SK-N-SH (cell line): ENCODE data around the gene NOP16. TPM values are rescaled to one million over a fixed set of nuclear protein-coding genes. Genes with fewer than 3 reads are reported as not detected.

Experiments used
- CTCF ChIA-PET: fragments of 300-600, 350-600 bp; formaldehyde crosslinking; extraction: SDS; loops from one replicate; lab custom pipeline; 2021; lab: Yijun Ruan, JAX
- POLR2A ChIA-PET: fragments of 350-600 bp; sonication (Branson Sonifier 250); formaldehyde crosslinking; extraction: SDS; loops from one replicate; lab custom pipeline; 2020; ENCODE audit warnings: antibody characterized with exemption, inconsistent platforms; lab: Yijun Ruan, JAX
- DNase-seq: peaks from one replicate; pipeline ENCODE4 v3.0.0; 2012
- H2AFZ ChIP-seq: fragments of 200-600 bp; sonication (generic); 2 replicates; pipeline ENCODE4 v1.8.1; 2016; ENCODE audit warnings: antibody characterized with exemption, mild to moderate bottlenecking, low read depth
- H3F3A ChIP-seq: fragments of 200-600 bp; sonication (generic); replicated peaks from 2 replicates; pipeline ENCODE3; 2016; ENCODE audit warnings: antibody characterized with exemption, mild to moderate bottlenecking; ENCODE audit not compliant: insufficient read depth
- H3K27ac ChIP-seq, 2 experiments: fragments of 200-500 bp in 1 of 2; fragments of 200-600 bp in 1 of 2; sonication (Bioruptor generic) in 1 of 2; sonication (generic), shearing (Covaris generic) in 1 of 2; 2 replicates each; pipeline versions ENCODE4 v1.5.1 to v1.6.1; 2014 to 2016; ENCODE audit warnings: low read depth in 2 of 2, inconsistent platforms in 1 of 2, low read length in 1 of 2, mild to moderate bottlenecking in 1 of 2, mixed read lengths in 1 of 2
- H3K27me3 ChIP-seq: fragments of 200-600 bp; sonication (generic), shearing (Covaris generic); 2 replicates; pipeline ENCODE4 v1.6.1; 2016; ENCODE audit warnings: mixed run types; ENCODE audit not compliant: insufficient read depth
- H3K36me3 ChIP-seq, 2 experiments: fragments of 200-500 bp in 1 of 2; fragments of 200-600 bp in 1 of 2; sonication (Bioruptor generic) in 1 of 2; sonication (generic) in 1 of 2; replicated peaks in 1 of 2; 2 replicates each; pipeline versions ENCODE3 to v1.5.1; 2014 to 2016; ENCODE audit warnings: low read length in 1 of 2, mild to moderate bottlenecking in 1 of 2; ENCODE audit not compliant: insufficient read depth in 2 of 2, control insufficient read depth in 1 of 2
- H3K4me1 ChIP-seq, 2 experiments: fragments of 200-500 bp in 1 of 2; fragments of 200-600 bp in 1 of 2; sonication (Bioruptor generic) in 1 of 2; sonication (generic), shearing (Covaris generic) in 1 of 2; 2 replicates each; pipeline versions ENCODE4 v1.5.1 to v1.6.1; 2014 to 2016; ENCODE audit warnings: low read depth in 1 of 2, low read length in 1 of 2, mixed run types in 1 of 2; ENCODE audit not compliant: insufficient read depth in 2 of 2, control insufficient read depth in 1 of 2
- H3K4me2 ChIP-seq: fragments of 200-600 bp; sonication (generic), shearing (Covaris generic); 2 replicates; pipeline ENCODE4 v1.6.1; 2017; ENCODE audit warnings: mixed run types
- H3K4me3 ChIP-seq, 2 experiments: fragments of 200-500 bp in 1 of 2; fragments of 200-600 bp in 1 of 2; sonication (Bioruptor generic) in 1 of 2; sonication (generic), shearing (Covaris generic) in 1 of 2; 2 replicates each; pipeline versions ENCODE4 v1.5.1 to v1.8.1; 2014 to 2016; ENCODE audit warnings: low read depth in 2 of 2, inconsistent platforms in 1 of 2, low read length in 1 of 2, mild to moderate bottlenecking in 1 of 2, mixed read lengths in 1 of 2, moderate library complexity in 1 of 2
- H3K79me2 ChIP-seq: fragments of 200-600 bp; sonication (generic); 2 replicates; pipeline ENCODE4 v1.8.1; 2017; ENCODE audit warnings: mild to moderate bottlenecking; ENCODE audit not compliant: insufficient read depth
- H3K9ac ChIP-seq: fragments of 200-600 bp; sonication (generic); 2 replicates; pipeline ENCODE4 v1.6.1; 2017; ENCODE audit warnings: mixed run types
- H3K9me2 ChIP-seq: fragments of 200-600 bp; sonication (generic); 2 replicates; pipeline ENCODE4 v1.6.1; 2017; ENCODE audit warnings: mixed run types
- H3K9me3 ChIP-seq: fragments of 200-600 bp; sonication (generic); 2 replicates; pipeline ENCODE4 v1.6.1; 2017; ENCODE audit warnings: mixed run types, mild to moderate bottlenecking, moderate library complexity
- H4K20me1 ChIP-seq: fragments of 200-600 bp; sonication (generic); 2 replicates; pipeline ENCODE4 v1.6.1; 2017; ENCODE audit warnings: mild to moderate bottlenecking, mixed run types; ENCODE audit not compliant: insufficient read depth
- CHD2 ChIP-seq: fragments of 150-350 bp; IDR thresholded peaks from 2 replicates; pipeline ENCODE4 v1.6.1; 2018; ENCODE audit warnings: low read length; ENCODE audit not compliant: partially characterized antibody
- POLR2AphosphoS5 ChIP-seq: IDR thresholded peaks from 2 replicates; pipeline ENCODE4 v1.6.1; 2012; ENCODE audit warnings: low read depth, low read length
- YY1 ChIP-seq: IDR thresholded peaks from 2 replicates; pipeline ENCODE4 v1.4.0; 2012; ENCODE audit warnings: low read depth, mild to moderate bottlenecking
- polyA plus RNA-seq, 3 experiments: library from polyadenylated mRNA; depleted of rRNA; stranded (reverse); fragments of >200 nt; gene quantifications; 2 replicates each; pipeline ENCODE4 v1.2.3, GENCODE V29; 2012
- small RNA-seq, 7 experiments: library from RNA; depleted of rRNA; stranded (forward); fragments of <200 nt; gene quantifications; one replicate each; pipeline ENCODE3, GENCODE V24; 2012
- TF ChIP-seq, protein P1 (sequence below): IDR thresholded peaks from 2 replicates; pipeline ENCODE4 v1.4.0; 2012; ENCODE audit warnings: low read depth, borderline replicate concordance
- TF ChIP-seq, protein P2 (sequence below): IDR thresholded peaks from 2 replicates; pipeline ENCODE4 v1.4.0; 2012; ENCODE audit warnings: low read depth, borderline replicate concordance

The NOP16 gene
- polyA plus RNA-seq, 1 of the 3 experiments (the other 2 are of a cell fraction) = 158 TPM

DNA sequence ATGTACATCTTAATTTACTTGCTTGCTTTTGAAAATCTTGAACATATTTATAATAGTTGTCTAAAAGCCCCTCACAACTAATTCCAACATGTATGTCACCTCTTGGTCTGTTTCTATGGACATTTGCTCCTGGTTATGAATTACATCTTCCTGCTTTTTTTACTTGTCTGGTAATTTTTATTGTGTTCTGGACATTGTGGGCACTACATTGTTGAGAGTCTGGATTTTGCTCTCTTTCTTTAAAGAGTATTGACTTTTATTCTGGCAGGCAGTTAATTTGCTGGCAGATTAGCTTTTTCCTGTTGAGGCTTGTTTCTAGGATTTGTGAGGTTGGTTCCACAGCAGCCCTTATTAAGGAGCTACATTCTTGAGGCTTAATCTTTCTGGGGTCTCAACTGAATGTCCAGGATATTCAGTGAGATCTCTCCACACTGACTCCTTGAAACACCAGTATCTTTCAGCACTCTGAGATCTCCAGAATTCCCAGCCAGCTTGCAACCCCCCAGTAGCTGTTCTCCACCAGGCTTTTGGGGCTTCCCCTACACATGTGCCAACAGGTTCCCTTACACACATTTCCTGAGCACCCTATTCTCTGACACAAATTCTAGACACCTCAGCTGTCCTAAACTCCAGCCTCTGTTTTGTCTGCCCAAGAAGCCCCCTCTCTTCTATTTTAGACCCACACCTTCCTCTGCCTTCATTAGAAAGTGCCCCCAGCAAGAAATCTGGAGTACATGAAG, 54.2 kb downstream of the NOP16 start:
- Histone ChIP-seq H3K27me3 (no peaks in the 10 kb centered on the region), H3K9me3 (no peaks in the 10 kb centered on the region), H3F3A (no peaks in the 10 kb centered on the region), H3K4me3 (no peak overlapping the region), H3K4me1 (no peaks in the 10 kb centered on the region), H3K36me3 (peaks cover 6 to 20% of the 10 kb centered on the region in 2 experiments), H3K9ac (no peak overlapping the region), H3K27ac (no peak overlapping the region)
- CTCF ChIA-PET = interaction anchor here (0.6 kb wide), 1 partner anchor 745 kb away, joined by 3 read pairs; no protein-coding TSS in a partner anchor
- POLR2A ChIA-PET = no interaction called here
- TF ChIP-seq YY1 (no peak), CHD2 (no peak), POLR2AphosphoS5 (no peak)
- TF ChIP-seq, protein P1, sequence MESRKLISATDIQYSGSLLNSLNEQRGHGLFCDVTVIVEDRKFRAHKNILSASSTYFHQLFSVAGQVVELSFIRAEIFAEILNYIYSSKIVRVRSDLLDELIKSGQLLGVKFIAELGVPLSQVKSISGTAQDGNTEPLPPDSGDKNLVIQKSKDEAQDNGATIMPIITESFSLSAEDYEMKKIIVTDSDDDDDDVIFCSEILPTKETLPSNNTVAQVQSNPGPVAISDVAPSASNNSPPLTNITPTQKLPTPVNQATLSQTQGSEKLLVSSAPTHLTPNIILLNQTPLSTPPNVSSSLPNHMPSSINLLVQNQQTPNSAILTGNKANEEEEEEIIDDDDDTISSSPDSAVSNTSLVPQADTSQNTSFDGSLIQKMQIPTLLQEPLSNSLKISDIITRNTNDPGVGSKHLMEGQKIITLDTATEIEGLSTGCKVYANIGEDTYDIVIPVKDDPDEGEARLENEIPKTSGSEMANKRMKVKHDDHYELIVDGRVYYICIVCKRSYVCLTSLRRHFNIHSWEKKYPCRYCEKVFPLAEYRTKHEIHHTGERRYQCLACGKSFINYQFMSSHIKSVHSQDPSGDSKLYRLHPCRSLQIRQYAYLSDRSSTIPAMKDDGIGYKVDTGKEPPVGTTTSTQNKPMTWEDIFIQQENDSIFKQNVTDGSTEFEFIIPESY = no peak
- TF ChIP-seq, protein P2, sequence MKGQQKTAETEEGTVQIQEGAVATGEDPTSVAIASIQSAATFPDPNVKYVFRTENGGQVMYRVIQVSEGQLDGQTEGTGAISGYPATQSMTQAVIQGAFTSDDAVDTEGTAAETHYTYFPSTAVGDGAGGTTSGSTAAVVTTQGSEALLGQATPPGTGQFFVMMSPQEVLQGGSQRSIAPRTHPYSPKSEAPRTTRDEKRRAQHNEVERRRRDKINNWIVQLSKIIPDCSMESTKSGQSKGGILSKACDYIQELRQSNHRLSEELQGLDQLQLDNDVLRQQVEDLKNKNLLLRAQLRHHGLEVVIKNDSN = no peak
- TF ChIP-seq, all 33 proteins: peak for 0
- H3K9me2 ChIP-seq = no peaks in the 10 kb centered on the region
- no peak overlapping the region for H3K4me2 ChIP-seq
- H3K79me2 ChIP-seq = no peaks in the 10 kb centered on the region
- DNase-seq = no peak
- H4K20me1 ChIP-seq = no peaks in the 10 kb centered on the region
- H2AFZ ChIP-seq = no peak overlapping the region

Small RNA genes lying within 50 kb of the gene (small RNA-seq; reads per million reads assigned to genes)
- gene MIR1271 = 3.7 to 12.7 (median 5.2) reads per million in 7 experiments

Other genes starting within 250 kb of the NOP16 start
- 9.6 and 12.4 TPM in 2 replicates for gene SIMC1, start 150.2 kb downstream of the NOP16 start, polyA plus RNA-seq (2012; rRNA removed)
- gene KIAA1191, start 26.8 kb downstream of the NOP16 start, polyA plus RNA-seq (2012; rRNA removed) = 100 and 127 TPM in 2 replicates
- 4.6 and 7.8 TPM in 2 replicates for gene ARL10, start 23.1 kb downstream of the NOP16 start, polyA plus RNA-seq (2012; rRNA removed)
- gene HIGD2A, start 153 bp upstream of the NOP16 start, polyA plus RNA-seq (2012; rRNA removed) = 211 and 213 TPM in 2 replicates
- gene CLTB, start 27.9 kb upstream of the NOP16 start, polyA plus RNA-seq (2012; rRNA removed) = 85.9 and 91.2 TPM in 2 replicates
- 25.5 and 35.1 TPM in 2 replicates for gene FAF2, start 59.8 kb upstream of the NOP16 start, polyA plus RNA-seq (2012; rRNA removed)
- 13.2 and 17.9 TPM in 2 replicates for gene RNF44, start 148.8 kb upstream of the NOP16 start, polyA plus RNA-seq (2012; rRNA removed)
- 0.02 TPM in 1 of 2 replicates, not detected in the other for gene CDHR2, start 160.7 kb upstream of the NOP16 start, polyA plus RNA-seq (2012; rRNA removed)
- gene GPRIN1, start 221.6 kb upstream of the NOP16 start, polyA plus RNA-seq (2012; rRNA removed) = 5.9 and 6.6 TPM in 2 replicates
- gene SNCB, start 241.9 kb upstream of the NOP16 start, polyA plus RNA-seq (2012; rRNA removed) = 0.15 and 0.33 TPM in 2 replicates
- gene EIF4E1B, start 242.1 kb upstream of the NOP16 start, polyA plus RNA-seq (2012; rRNA removed) = not detected in 2 replicates